Panc1 (cell line): ENCODE results near the gene LHX3. TPM values are rescaled to one million over a fixed set of nuclear protein-coding genes. Genes with fewer than 3 reads are reported as not detected.
A peak's percentile ranks its signal among the peaks of the same experiment; 100 is the strongest.

Source experiments
- ATAC-seq: fragments of 200-7000 bp; cut with Tn5 transposase; 2 replicates; pipeline ENCODE4 v1.9.1; 2020; ENCODE audit warnings: mild to moderate bottlenecking, moderate library complexity
- BruUV-seq: library from RNA; stranded (reverse); fragments of 400-500 nt; replicated peaks from 2 replicates; lab custom pipeline; 2021; lab: Mats Ljungman, UMichigan
- CTCF ChIA-PET: fragments of 300-600 bp; sonication (Branson Sonifier 250); formaldehyde crosslinking; loops from one replicate; lab custom pipeline; 2022; ENCODE audit warnings: antibody characterized with exemption; lab: Charles Lee
- POLR2A ChIA-PET: fragments of 300-600 bp; sonication (Branson Sonifier 250); formaldehyde crosslinking; loops from one replicate; lab custom pipeline; 2022; ENCODE audit warnings: antibody characterized with exemption; lab: Charles Lee
- DNase-seq: peaks from one replicate; pipeline ENCODE4 v3.0.0-alpha.2; 2010; ENCODE audit warnings: low read depth, low spot score
- H3K27ac ChIP-seq: 2 replicates; pipeline ENCODE4 v1.5.1; 2011; ENCODE audit warnings: mild to moderate bottlenecking, low read length, inconsistent platforms
- H3K27me3 ChIP-seq: fragments of 200-500 bp; sonication (Bioruptor generic); 2 replicates; pipeline ENCODE4 v1.6.0; 2014; ENCODE audit warnings: low read length, inconsistent platforms; ENCODE audit not compliant: control insufficient read depth, insufficient read depth
- H3K36me3 ChIP-seq: fragments of 200-500 bp; sonication (Bioruptor generic); 2 replicates; pipeline ENCODE4 v1.5.1; 2014; ENCODE audit warnings: inconsistent platforms, mild to moderate bottlenecking, low read length, moderate library complexity; ENCODE audit not compliant: control insufficient read depth, insufficient read depth
- H3K4me1 ChIP-seq: 2 replicates; pipeline ENCODE4 v1.5.1; 2011; ENCODE audit warnings: inconsistent platforms, mild to moderate bottlenecking, low read length, moderate library complexity; ENCODE audit not compliant: control insufficient read depth, insufficient read depth
- H3K4me3 ChIP-seq, 2 experiments: 2 replicates each; pipeline ENCODE4 v1.5.1; 2011 to 2012; ENCODE audit warnings: low read depth in 2 of 2, low read length in 2 of 2, mild to moderate bottlenecking in 2 of 2, inconsistent platforms in 1 of 2, moderate library complexity in 1 of 2
- H3K9me3 ChIP-seq: fragments of 200-500 bp; sonication (Bioruptor generic); 2 replicates; pipeline ENCODE4 v1.5.1; 2014; ENCODE audit warnings: low read depth, mild to moderate bottlenecking, inconsistent platforms, low read length, moderate library complexity; ENCODE audit not compliant: control insufficient read depth, insufficient read depth
- CTCF ChIP-seq: fragments of 450-650 bp; IDR thresholded peaks from 2 replicates; pipeline ENCODE4 v1.5.1; 2017; ENCODE audit warnings: mild to moderate bottlenecking
- POLR2AphosphoS5 ChIP-seq: IDR thresholded peaks from 2 replicates; pipeline ENCODE4 v1.6.1; 2012; ENCODE audit warnings: mild to moderate bottlenecking, low read depth, low read length, moderate library complexity
- REST ChIP-seq, 2 experiments: IDR thresholded peaks; 2 replicates each; pipeline ENCODE4 v1.6.1; 2011 to 2012; ENCODE audit warnings: low read depth in 2 of 2, control low read depth in 1 of 2, low read length in 1 of 2, mild to moderate bottlenecking in 1 of 2, moderate library complexity in 1 of 2; ENCODE audit not compliant: insufficient read depth in 1 of 2
- SIN3A ChIP-seq: IDR thresholded peaks from 2 replicates; pipeline ENCODE4 v1.6.1; 2012; ENCODE audit warnings: low read depth, mild to moderate bottlenecking, low read length, moderate library complexity, borderline replicate concordance; ENCODE audit not compliant: insufficient read depth
- TCF7L2 ChIP-seq: IDR thresholded peaks from 2 replicates; pipeline ENCODE4 v1.6.1; 2011; ENCODE audit warnings: mild to moderate bottlenecking, low read depth, low read length, inconsistent platforms
- in situ Hi-C: cut with HindIII; loops from 2 replicates; pipeline ENCODE4 v1.10.0; 2016; ENCODE audit warnings: low sequenced_read_pairs, low pct_unique_long_range_greater_than_20kb
- intact Hi-C: fragments of 100-400 bp; cut with micrococcal nuclease; formaldehyde crosslinking; loops from one replicate; pipeline ENCODE4 v1.10.0; 2022; ENCODE audit not compliant: unreplicated experiment
- total RNA-seq: library from RNA; stranded (reverse); gene quantifications from one replicate; pipeline ENCODE4 v1.2.1, GENCODE V29; 2021; ENCODE audit not compliant: unreplicated experiment

LHX3 gene
- total RNA-seq, 1 experiment from 2014 or later = 0.13 TPM

DNA sequence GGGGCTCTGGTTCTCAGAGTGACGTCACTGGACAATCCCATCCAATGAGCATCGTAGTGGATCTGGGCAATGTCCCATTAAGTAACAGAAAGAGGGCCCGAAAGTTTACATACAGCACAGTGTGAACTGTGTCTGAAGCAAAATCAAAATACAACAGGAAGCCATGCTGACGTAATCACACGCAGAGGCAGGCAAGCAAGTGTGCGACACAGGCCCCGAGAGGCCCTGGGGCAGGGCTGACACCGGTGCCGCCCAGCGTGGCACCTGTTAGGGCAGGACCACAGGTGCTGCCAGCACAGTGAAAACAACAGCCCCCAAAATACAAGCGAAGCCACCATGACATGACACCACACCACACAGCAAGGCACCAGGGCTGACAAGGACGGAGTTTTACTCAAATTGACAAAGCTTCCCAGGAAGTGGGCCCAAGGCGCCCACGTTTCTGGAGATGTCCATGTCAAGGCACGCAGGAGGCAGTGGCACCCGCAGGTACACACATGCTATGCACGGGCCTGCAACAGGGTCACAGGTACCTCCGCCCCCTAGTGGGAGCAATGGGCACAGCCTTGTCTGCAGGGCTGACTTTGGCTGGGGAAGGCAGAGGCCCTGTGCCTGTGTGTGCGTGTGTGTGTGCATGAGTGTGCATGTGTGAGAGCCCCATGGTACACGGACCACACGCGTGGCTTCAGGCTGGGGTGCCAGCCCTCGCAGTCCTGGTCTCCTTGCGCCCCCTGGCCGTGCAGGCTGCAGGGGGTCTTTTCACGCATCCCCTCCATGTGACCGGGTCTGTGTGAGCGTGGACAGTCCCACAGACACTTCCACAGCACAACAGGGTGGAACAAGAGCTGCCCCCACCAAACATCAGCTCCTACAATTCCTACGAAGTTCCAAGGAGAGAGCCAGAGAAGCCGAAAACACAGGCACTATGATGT lies 21.1 kb upstream of the LHX3 start:
- peak; percentile 46 for DNase-seq
- no peaks in the 10 kb centered on the region for H3K9me3 ChIP-seq
- H3K4me1 ChIP-seq = peaks cover 10% of the 10 kb centered on the region
- POLR2A ChIA-PET = interaction anchor here (0.7 kb wide), 1 partner anchor 455 kb away, joined by 3 read pairs; no protein-coding TSS in a partner anchor
- no TSS peak for BruUV-seq
- H3K27ac ChIP-seq = no peak overlapping the region
- no peaks in the 10 kb centered on the region for H3K27me3 ChIP-seq
- H3K36me3 ChIP-seq = no peaks in the 10 kb centered on the region
- CTCF ChIA-PET = no interaction called here
- in situ Hi-C loops = no loop called here
- peak; percentile 88 for ATAC-seq
- TF ChIP-seq TCF7L2 (no peak), CTCF (peak; percentile 91)
- intact Hi-C loops = loop anchor here (5.0 kb wide), 1 partner anchor 54 kb away; no protein-coding TSS in a partner anchor
- no peak overlapping the region for H3K4me3 ChIP-seq

GRCh38 chr9:136225366-136225747 lies 20.4 kb upstream of the LHX3 start:
- POLR2A ChIA-PET = no interaction called here
- no peak for TF ChIP-seq CTCF
- intact Hi-C loops = loop anchor here (5.0 kb wide), 1 partner anchor 53 kb away; no protein-coding TSS in a partner anchor
- Histone ChIP-seq H3K4me3 (no peak overlapping the region), H3K4me1 (peaks cover 10% of the 10 kb centered on the region), H3K9me3 (no peaks in the 10 kb centered on the region), H3K27ac (no peak overlapping the region), H3K36me3 (no peaks in the 10 kb centered on the region), H3K27me3 (no peaks in the 10 kb centered on the region)
- CTCF ChIA-PET = interaction anchor here (0.6 kb wide), 1 partner anchor 13 kb away, joined by 3 read pairs; no protein-coding TSS in a partner anchor
- DNase-seq (no peak), ATAC-seq (no peak)
- in situ Hi-C loops = no loop called here
- no TSS peak for BruUV-seq

DNA sequence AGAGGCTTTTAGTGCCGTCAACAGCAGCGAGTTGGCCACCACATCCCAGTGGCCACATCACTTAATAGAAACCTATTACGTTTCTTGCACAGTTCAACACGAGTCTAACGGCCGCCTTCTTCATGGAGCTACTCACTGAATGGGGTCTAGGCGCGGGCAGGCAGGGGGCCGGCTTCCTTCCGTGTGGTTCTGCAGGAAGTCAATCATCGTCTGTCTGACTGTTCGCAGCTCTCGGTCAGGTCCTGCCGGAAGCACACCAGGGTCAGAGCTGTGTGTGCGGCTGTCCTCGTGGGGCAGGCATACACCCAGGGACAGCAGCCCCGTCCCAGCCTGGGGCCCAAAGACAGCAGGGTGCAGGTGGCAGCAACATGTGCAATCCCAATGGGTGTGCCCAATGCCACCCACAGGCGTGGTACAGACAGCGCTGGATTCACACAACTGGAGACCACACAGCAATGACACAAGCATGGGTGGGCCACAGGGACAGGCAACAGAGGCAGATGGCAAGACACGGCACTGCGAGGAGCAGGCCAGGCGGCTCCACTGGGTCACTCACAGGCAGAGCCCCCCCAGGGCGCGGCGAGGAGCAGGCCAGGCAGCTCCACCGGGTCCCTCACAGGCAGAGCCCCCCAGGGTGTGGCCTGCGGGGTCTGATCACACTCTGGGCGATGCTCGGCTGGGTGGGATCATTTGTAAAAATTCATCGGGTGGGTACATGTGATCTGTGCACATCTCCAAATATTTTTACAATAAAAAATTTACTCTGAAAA lies 19.1 kb upstream of the LHX3 start:
- H3K4me1 ChIP-seq = peaks cover 10% of the 10 kb centered on the region
- H3K4me3 ChIP-seq = no peak overlapping the region
- no peak for ATAC-seq

More for the DNA sequence above, 19.1 kb upstream of the LHX3 start:
- in situ Hi-C loops = no loop called here
- no peak for DNase-seq
- POLR2A ChIA-PET = interaction anchor here (0.5 to 0.7 kb wide), 2 partner anchors 36 to 48 kb away, joined by 3 to 5 read pairs; no protein-coding TSS in a partner anchor
- Histone ChIP-seq H3K27me3 (no peaks in the 10 kb centered on the region), H3K9me3 (no peaks in the 10 kb centered on the region), H3K36me3 (no peaks in the 10 kb centered on the region), H3K27ac (no peak overlapping the region)
- intact Hi-C loops = no loop called here
- CTCF ChIA-PET = no interaction called here
- TF ChIP-seq REST (IDR thresholded peaks at IDR 0.05; ENCODE audit: insufficient read depth in 1 of 2, low read depth in 2 of 2, low read length in 1 of 2) (no peak), TCF7L2 (no peak), SIN3A (no peak), CTCF (no peak), POLR2AphosphoS5 (no peak)
- no TSS peak for BruUV-seq
